CD4-positive, alpha-beta T cell treated with Interleukin-15 for 1 hour (primary cell): ENCODE results near the gene VMO1.

Experiments used
- DNase-seq: peaks from one replicate; pipeline ENCODE4 v3.0.0-alpha.2; 2020

VMO1 gene

GRCh38 chr17:4751932-4752331 is 34.2 kb downstream of the VMO1 start:
- DNase-seq: no peak

DNA sequence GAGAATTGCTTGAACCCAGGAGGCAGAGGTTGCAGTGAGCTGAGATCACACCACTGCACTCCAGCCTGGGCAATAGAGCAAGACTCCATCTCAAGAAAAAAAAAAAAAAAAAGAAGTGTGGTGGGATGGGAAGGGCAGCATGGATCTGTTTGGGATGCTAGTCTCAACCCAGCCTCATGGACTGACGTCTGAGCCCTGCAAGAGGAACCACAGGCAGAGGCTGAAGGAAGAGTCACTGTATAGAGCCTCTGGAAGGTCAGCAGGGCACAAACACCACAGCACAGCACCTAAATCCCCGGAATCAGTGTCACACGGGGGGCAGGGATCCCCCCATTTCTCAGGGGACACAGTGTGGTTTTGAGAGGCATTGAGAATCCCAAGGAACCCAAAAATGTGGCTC is 35.6 kb downstream of the VMO1 start:
- DNase-seq: no peak

DNA sequence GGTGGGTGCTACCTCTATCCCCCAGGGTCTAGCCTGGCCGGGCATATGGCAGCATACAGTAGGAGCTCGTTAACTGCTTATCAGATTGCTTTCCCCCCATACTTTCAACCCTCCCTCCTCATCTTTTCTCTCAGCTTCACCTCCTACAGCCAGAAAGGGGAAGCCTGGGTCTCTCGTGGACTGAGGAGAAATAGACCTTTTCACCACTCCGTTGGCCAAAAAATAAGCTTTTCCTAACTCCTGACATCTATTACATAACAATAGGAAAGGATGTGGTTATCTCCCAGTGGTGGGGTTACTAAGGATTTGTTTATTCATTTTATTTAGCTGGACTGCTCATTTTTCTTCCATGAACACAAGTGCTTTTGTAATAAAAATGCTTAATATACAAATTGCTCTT is 37.5 kb downstream of the VMO1 start:
- DNase-seq: no peak

GRCh38 chr17:4747847-4748246 is 38.3 kb downstream of the VMO1 start:
- peak; percentile 64 for DNase-seq

DNA sequence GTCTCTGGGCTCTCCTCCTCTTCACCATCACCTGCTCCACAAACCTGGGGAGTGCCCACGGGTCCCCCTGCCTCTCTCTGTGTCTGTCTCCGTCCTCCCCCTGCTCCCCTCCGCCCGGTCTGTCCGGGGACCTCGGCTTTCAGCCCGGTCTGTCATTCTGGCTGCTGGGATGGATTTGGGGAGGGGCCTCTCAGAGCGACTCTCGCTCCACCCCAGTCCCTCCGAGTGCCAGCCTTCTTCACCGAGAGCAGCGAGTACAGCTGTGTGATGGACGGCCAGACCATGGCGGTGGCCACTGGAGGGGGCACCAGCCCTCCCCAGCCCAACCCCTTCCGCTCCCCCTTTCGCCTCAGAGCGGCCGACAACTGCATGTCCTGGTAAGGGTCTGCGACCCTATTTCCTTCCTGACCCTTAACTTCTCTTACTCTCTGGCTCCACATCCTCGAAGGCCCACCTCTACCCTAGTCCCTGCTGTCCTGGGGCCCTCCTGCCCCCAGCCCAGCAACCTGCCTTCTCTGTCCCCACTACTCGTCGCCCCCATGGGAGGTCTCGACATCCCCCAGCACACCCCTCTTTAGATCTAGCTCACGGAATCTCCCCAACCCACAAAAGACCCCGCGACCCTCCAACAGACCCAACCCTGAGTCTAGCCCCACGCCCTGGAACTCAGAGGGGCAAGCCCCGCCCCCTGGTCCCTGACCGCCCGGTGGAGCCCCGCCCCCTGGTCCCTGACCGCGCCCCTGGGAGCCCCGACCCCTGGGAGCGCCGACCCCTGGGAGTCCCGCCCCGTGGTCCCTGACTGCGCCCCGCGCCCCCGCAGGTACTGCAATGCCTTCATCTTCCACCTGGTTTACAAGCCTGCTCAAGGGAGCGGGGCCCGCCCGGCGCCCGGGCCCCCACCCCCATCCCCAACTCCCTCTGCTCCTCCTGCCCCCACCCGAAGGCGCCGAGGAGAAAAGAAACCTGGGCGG is 40.9 kb downstream of the VMO1 start:
- no peak for DNase-seq

GRCh38 chr17:4743898-4744297 is 42.3 kb downstream of the VMO1 start:
- DNase-seq: no peak

GRCh38 chr17:4743216-4743615 is 42.9 kb downstream of the VMO1 start:
- DNase-seq: no peak

DNA sequence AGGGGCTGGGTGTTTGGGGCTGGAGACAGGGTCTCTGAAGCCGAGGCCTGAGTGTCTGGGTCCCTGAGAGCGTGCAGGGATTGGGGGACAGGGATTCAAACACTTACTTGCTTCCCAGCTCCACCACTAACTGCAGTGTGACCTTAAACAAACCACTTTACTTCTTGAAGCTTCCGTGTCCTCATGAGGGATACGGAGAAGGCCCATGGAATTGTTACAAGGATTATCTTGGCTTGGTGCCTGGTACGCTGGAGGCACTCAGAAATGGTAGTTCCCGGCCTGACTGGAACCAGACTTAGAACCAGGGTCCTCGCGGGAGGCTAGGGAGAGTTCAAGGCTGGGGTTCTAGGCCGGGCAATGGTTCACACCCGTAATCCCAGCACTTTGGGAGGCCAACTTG is 43.5 kb downstream of the VMO1 start:
- DNase-seq: no peak

DNA sequence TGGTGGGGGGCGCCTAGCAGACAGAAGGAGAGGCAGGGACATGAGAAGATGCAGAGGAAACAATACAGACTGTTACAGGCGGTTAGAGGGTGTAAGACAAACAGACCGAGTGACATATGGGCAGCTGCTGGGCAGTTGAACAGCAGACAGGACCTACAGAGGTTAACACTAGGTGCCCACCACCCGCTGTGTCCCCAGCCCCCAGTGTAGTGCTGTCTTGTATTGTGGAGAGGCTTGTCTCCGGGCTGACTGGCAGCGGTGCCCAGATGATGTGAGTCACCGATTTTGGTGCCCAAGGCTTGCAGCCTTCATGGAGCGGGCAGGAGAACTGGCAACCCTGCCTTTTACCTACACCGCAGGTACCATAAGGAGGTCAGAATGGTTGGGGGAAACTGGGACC is 44.0 kb downstream of the VMO1 start:
- DNase-seq: no peak

- DNase-seq: no peak
Observed at GRCh38 chr17:4741544-4741943, 44.6 kb downstream of the VMO1 start.

DNA sequence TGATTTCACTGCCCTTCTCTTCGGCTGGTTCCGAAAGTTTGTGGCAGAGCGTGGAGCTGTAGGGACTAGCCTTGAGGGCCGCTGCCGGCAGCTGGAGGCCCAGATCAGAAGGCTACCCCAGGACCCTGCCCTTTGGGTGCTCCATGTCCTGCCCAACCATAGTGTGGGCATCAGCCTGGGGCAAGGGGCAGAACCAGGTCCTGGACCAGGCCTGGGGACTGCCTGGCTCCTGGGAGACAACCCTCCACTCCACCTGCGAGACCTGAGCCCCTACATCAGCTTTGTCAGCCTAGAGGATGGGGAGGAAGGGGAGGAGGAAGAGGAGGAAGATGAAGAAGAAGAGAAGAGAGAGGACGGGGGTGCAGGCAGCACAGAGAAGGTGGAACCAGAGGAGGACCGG is 45.6 kb downstream of the VMO1 start:
- DNase-seq: no peak

- DNase-seq: no peak
Observed at GRCh38 chr17:4740025-4740351, 46.2 kb downstream of the VMO1 start.

DNA sequence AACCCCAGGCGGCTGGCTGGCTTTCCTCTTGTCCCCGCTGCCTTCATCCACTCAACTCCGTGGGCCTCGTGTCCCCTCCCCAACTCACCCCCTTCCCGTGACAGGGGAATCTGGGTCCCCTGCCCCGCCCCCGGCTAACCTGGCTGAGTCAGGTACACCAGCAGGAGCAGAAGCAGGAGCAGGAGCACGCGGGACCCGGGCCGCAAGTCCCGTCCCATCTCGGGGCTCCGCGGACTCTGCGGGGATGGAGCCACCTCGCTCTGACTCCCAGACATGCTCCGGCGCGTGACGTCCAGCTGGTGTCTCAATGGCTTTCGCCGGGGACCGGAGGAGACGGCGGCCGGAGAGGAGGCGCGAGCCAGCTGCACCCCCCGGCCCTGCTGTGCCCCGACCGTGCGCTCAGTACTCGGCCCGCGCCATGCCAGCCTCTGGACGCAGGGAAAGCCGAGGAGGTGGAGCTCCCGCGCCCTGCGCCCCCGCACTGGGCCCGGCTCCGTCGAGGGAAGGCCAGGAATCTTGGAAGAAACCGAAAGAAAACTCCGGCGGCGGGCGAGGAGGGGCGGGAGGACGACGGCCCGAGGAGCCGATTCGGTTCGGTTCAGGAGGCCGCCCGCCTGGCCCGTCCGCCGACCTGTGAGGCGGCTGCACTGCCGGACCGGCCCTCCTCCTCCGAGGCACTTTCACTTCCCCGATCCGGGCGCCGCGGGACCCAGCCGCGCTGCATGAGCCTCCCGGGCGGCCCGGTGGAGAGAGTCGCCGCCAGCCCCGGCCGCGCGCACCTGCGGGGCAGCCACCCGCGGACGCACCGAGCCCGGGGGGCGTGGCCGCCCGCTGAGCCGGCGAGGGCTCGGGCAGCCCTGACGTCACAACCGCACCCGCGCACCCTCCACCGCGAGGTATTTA is 46.8 kb downstream of the VMO1 start, which contains the start of the genes CXCL16 and ZMYND15:
CXCL16 (minus strand) TSS at position 807 of the 903 bp plus-strand sequence; CDS start at position 218, 589 bp downstream.
ZMYND15 (plus strand) TSS at position 712 of the 903 bp plus-strand sequence. CDS start 716 bp downstream, outside the sequence.
- peak; percentile 81 for DNase-seq

DNA sequence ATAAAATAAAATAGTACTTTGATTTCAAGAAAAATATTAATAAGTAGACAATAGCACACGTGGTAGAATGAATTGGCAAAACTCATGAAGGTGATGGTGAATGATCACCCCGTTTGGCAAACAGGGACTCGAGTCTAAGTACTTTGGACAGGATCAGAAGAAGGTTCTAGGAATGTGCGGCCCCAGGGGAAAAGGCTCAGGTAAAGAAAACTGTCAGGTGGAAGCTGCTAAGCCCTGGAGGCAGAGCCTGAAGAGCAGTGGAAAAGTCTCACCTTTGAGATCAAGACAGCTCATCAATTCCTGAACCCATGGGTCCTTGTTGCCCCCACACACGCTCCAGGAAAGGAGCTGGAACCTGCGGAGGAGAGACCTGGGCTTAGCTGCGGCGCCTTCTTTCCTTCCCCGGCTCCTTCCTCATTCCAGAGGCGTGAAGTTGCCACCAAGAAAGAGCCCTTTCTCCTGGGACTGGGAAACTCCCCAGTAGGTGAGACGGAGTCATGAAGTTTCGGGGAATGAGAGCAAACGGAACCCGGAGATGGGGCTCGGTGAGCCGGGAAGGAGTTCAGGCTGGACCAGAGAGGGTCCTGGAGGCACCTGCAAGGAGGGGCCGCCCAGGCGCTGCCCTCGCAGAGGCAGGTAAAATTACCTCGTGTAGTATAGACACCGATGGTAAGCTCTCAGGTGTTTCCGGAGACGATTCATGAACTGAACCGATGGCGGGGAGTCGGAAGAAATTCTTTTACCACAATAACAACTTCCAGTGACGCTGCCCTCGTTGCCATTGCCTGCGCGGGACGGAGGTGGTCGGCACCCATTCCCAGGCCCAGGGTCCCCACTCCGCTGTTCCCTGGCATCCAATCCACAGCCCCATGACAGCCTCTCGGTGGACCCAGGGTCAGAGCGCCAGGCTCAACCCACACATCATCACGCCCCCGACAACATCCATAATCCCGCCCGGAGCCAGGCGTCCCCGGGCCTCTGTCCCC is 47.7 kb downstream of the VMO1 start:
- peak; percentile 41 for DNase-seq

- peak; percentile 73 for DNase-seq
Observed at GRCh38 chr17:4735876-4736651, 50.1 kb downstream of the VMO1 start.
